Hematopoietic multipotent progenitor cell treated with erythropoietin and hydrocortisone succinate and interleukin-3 and kit ligand, for 15 days (in vitro differentiated cells): ENCODE measurements around the gene HAUS2.
"Not testable (repeated sequence)": the region's sequence is repeated elsewhere in the genome, so short reads cannot be mapped to it uniquely, and the experiment has no call there.

Source experiments
- DNase-seq: peaks from one replicate; pipeline ENCODE4 v3.0.0-alpha.2; 2015; ENCODE audit warnings: low spot score

HAUS2 gene

GRCh38 chr15:42548249-42549031 is at the start of gene HAUS2, which contains the start of gene LRRC57:
TSS of gene HAUS2 (plus strand) at chr15:42548838. CDS start at chr15:42548873, 35 bp downstream.
TSS of gene LRRC57 (minus strand) at chr15:42548793. CDS start at chr15:42548434, 359 bp downstream.
- peak; percentile 91 for DNase-seq

GRCh38 chr15:42499858-42500609 is 48.6 kb upstream of the HAUS2 start:
- peak; percentile 71 for DNase-seq

- peak; percentile 33 for DNase-seq
Measured at GRCh38 chr15:42502477-42502876, 46.2 kb upstream of the HAUS2 start.

- no peak for DNase-seq
Measured at GRCh38 chr15:42503825-42504224, 44.8 kb upstream of the HAUS2 start.

GRCh38 chr15:42504631-42505030 is 44.0 kb upstream of the HAUS2 start:
- no peak for DNase-seq

- DNase-seq: no peak
Measured at GRCh38 chr15:42507514-42507913, 41.1 kb upstream of the HAUS2 start.

- no peak for DNase-seq
Measured at GRCh38 chr15:42508263-42508690, 40.4 kb upstream of the HAUS2 start.

- DNase-seq: no peak
Measured at GRCh38 chr15:42510258-42511006, 38.2 kb upstream of the HAUS2 start.

- DNase-seq: no peak
Measured at GRCh38 chr15:42511007-42511391, 37.6 kb upstream of the HAUS2 start.

GRCh38 chr15:42523331-42523730 is 25.3 kb upstream of the HAUS2 start:
- DNase-seq: no peak

- DNase-seq: no peak
Measured at GRCh38 chr15:42528970-42529369, 19.7 kb upstream of the HAUS2 start.

- no peak for DNase-seq
Measured at GRCh38 chr15:42533246-42533645, 15.4 kb upstream of the HAUS2 start.

- no peak for DNase-seq
Measured at GRCh38 chr15:42544853-42545629, 3.6 kb upstream of the HAUS2 start.

- DNase-seq: no peak
Measured at GRCh38 chr15:42547918-42548248, 755 bp upstream of the HAUS2 start.

- DNase-seq: peak; percentile 50
Measured at GRCh38 chr15:42549032-42549491, 424 bp downstream of the HAUS2 start.

- DNase-seq: peak; percentile 76
Measured at GRCh38 chr15:42549741-42550392, 1.2 kb downstream of the HAUS2 start.

- no peak for DNase-seq
Measured at GRCh38 chr15:42553554-42553953, 4.9 kb downstream of the HAUS2 start.

- DNase-seq: not testable (repeated sequence)
Measured at GRCh38 chr15:42556550-42557207, 8.0 kb downstream of the HAUS2 start.

GRCh38 chr15:42558739-42559138 is 10.1 kb downstream of the HAUS2 start:
- no peak for DNase-seq

GRCh38 chr15:42575188-42576039 is 26.8 kb downstream of the HAUS2 start, which contains the start of gene STARD9:
TSS of gene STARD9 (plus strand) at chr15:42575606. CDS start at chr15:42575716, 110 bp downstream.
- peak; percentile 96 for DNase-seq
